ENCODE data around the gene RAB11FIP5.
"Not testable (repeated sequence)": the region's sequence is repeated elsewhere in the genome, so short reads cannot be mapped to it uniquely, and the experiment has no call there.

RAB11FIP5 gene, protein sequence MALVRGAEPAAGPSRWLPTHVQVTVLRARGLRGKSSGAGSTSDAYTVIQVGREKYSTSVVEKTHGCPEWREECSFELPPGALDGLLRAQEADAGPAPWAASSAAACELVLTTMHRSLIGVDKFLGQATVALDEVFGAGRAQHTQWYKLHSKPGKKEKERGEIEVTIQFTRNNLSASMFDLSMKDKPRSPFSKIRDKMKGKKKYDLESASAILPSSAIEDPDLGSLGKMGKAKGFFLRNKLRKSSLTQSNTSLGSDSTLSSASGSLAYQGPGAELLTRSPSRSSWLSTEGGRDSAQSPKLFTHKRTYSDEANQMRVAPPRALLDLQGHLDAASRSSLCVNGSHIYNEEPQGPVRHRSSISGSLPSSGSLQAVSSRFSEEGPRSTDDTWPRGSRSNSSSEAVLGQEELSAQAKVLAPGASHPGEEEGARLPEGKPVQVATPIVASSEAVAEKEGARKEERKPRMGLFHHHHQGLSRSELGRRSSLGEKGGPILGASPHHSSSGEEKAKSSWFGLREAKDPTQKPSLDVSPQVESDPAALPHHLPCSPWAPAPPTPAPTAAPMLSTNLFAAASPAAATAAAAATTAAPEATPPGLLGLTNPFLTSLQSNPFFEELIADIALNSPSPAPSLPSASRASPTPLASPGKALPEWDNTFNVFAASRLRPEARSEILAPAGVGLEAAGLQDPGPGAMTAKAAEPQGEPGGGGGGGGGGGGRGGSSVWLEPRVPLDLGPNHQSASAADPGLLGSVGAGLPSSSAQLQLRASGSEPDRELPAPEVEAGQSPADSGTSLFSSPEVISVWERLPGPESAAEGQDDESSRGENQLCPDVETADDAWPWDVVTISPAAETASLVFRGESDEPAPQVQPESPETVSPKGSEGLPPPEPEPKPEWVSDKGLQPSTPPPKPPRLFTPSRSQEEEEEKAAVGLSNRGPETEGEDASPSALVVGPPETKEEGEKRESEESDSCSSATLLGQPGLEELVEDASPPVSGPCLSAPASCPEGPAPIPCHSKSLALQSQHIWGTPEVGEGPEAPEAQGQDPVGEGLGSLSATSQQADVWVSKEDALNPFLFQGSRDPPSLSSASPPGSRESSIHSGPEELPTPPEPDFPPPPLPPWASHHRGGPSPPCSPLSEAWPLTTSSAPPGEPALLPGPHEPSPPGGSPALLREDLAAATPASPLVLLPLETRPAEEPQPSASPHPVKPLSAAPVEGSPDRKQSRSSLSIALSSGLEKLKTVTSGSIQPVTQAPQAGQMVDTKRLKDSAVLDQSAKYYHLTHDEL (N-terminal part only)

DNA sequence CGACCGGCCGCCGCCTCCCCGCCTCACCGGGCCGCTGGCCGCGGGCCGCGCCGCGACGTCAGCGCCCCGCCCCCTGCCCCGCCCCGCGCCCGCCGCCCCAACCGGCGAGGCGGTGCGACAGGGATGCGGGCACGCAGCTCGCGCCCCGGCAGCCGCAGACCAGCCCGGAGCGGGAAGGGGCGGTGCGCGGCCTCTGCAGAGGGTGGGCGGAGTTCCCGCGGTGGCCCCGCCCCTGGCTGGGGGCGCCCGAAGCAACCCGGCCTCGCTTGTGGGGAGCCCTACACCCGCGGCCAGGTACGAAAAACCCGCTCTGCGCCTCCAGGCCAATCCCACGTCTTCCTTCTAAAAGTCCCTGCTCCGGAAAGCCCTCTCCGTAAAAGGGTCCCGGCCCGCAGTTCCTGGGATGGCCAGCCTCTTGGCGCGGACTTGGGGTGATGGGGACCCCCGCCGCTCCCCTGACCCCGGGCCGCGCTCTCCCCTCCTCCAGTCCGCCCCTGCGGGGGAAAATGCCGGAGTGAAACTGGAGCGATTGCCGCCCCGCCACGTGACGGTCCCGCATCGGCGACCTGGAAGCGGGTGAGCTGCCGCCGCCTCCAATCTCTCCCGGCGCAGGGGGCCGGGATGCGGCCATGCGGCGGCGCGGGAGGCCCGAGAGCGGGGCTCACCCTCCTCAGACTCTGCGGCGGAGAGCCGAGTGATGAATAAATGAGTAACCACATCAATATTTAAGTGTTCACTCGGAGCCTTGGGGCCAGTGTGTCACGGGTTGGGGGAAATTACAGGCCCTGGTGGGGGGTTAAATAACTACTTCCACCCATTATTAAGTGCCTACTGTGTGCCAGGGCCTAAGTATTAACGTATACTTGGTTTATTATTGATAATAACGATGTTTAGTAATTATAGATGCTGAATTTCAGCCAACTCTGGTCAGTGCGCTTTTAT, at the start of gene RAB11FIP5:
Gene RAB11FIP5, minus strand, starts transcription at position 36 of the 942 bp plus-strand sequence. CDS start 171 bp downstream, outside the sequence.
- peak; percentile 74 for DNase-seq (ENCODE audit: low read depth)

DNA sequence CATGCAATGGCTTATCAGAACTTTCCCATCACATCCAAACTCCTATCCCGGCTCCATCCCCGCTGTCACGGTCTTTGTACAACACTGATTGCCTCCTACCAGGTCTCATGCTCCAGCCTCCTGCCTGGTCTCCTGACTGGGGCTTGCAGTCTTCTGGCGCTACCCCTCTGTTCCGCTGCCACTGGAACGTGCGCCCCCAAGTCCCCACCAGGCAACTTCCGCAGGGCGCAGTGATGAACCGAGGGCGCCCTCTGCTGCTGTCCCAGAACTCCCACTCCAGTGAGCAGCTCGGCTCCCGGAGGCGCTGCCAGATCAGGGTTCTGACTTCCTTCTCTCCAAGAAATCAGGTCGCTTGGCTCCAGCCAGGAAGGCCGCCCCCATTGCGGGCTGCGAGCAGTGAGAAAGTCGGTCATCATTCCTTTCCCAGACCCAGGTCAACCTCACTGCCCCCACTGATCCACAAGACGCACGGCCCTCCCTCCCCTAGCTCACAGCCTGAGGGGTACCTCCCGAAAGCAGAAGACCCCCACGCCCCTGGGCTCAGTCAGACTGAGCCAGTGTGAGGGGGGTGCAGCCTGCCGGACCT, 43.9 kb upstream of the RAB11FIP5 start:
- no peak for DNase-seq (ENCODE audit: low read depth)

DNA sequence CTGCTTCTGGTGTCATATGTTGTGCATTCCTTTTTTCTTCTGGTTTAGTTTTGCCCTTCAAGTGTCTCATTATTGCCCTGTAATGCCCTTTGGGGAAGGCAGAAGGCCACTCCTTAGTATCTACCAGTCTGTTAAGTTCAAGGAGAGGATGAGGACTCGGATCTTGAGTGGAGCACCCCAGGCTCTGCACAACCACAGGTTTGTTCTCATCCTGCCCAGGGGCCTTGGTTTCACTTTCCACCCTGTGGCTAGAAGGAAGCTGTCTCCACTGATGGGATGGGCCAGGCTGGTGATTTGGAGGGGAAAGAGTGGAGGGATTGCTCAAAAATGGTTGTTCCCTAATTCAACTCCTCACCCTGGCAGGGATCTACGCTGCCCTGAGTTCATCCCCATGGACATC, 30.2 kb upstream of the RAB11FIP5 start:
- DNase-seq (ENCODE audit: low read depth): no peak

DNA sequence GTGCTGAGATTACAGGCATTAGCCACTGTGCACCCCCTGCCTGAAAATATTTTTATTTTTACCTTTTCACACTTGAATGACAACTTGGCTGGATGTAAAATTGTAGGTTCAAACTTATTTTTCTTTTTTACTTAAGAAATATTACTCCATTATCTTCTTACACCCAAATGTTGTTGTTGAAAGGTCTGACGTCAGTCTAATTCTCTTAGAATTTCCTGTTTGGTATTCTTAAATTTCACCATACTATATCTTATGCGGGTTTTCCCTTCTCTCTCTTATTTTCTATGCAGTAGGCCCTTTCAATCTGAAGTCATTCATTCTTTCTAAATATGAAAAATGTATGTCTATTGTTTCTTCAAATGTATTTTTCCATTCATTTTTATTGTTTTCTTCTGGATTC, 29.1 kb upstream of the RAB11FIP5 start:
- DNase-seq (ENCODE audit: low read depth): no peak

DNA sequence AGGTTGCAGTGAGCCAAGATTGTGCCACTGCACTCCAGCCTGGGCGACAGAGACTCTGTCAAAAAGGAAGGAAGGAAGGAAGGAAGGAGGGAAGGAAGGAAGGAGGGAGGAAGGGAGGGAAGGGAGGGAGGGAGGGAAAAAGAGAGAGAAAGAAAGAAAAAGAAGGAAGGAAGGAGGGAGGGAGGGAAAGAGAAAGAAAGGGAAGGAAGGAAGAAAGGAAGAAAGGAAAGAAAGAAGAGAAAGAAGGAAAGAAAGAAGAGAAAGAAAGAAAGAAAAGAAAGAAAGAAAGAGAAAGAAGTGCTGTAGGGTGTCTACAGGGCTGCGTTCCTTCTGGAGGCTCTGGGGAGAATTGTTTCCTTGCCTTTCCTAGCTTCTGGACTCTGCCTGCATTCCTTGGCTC, 22.5 kb upstream of the RAB11FIP5 start:
- DNase-seq (ENCODE audit: low read depth): no peak

DNA sequence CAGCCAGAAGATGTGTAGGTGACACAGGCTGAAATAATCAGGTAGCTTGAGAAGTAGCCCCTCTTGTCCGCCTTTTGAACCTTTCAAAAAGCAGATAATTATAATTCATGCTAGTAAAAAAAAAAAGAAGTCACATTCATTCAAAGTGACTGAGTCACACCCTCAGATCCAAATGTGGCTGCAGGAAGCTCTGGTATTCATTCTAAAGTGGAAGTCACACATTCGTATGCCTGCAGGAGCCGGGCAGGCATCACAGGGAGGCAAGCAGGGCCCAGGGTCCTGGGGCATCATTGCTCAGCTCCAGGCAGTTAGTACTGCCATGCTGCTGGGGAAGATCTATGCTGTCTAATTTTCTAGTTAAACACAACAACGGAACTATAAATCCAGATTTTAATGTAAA, 21.7 kb upstream of the RAB11FIP5 start:
- DNase-seq (ENCODE audit: low read depth): no peak

DNA sequence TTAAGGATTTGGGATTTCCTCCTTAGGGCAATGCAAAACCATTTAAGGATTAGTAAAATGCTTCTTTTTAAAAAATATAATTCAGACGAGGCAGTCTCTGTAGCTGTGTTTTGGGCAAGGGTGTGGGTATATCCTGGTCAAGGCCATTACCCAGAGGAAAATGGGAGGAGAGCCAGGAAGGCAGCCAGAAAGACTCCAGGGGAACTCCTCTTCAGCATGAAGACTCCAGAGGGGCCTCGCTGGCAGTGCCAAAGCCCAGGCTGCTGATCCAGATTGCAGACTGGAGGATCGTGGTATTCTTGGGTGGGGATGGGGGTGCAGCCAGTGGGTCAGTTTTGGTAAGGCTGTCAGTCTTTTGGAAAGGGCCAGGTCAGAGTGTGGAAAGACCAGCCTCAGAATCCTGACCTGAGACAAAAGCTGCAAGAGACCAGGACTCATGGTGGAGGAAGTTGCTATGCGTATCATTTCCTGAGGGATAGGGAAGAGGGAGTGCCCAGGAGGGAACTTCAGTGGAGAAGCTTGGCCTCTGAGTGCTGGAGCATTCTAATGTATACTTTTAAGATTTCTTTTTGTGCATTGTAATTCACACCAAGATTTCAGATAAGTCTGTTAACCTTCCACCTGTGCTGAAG, 20.9 kb upstream of the RAB11FIP5 start:
- DNase-seq (ENCODE audit: low read depth): no peak

DNA sequence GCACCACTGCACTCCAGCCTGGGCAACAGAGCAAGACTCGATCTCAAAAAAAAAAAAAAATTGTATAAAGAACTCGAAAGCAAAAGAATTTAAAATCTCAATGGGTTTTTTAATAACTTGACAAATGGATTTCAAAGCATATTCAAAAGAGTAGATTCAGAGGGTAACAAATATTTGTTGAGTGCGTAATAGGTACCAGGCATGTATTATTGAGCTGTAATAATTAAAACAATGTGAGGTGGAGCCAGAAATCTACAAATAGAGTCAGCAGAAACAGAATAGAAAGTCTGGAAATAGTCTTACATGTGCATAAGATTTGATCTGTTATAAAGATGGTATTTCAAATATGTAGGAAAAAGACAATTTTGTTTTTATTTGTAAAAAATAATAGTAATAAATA, 19.1 kb upstream of the RAB11FIP5 start:
- no peak for DNase-seq (ENCODE audit: low read depth)

DNA sequence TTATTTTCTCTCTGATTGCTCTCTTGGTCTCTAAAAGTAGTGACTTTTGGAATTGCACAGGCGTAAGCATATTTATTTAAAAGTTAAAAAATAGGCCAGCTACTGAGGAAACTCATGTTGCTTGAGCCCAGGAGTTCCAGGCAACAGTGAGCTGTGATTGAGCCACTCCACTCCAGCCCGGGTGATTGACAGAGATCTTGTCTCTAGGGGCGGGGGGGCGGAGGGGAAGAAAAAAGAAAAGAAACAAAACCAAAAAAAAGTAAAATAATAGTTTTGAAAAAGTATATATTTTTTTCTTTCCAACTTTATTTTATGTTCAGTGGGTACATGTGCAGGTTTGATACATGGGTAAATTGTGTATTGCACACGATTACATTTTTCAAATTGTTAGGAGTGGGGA, 18.0 kb upstream of the RAB11FIP5 start:
- DNase-seq (ENCODE audit: low read depth): no peak

DNA sequence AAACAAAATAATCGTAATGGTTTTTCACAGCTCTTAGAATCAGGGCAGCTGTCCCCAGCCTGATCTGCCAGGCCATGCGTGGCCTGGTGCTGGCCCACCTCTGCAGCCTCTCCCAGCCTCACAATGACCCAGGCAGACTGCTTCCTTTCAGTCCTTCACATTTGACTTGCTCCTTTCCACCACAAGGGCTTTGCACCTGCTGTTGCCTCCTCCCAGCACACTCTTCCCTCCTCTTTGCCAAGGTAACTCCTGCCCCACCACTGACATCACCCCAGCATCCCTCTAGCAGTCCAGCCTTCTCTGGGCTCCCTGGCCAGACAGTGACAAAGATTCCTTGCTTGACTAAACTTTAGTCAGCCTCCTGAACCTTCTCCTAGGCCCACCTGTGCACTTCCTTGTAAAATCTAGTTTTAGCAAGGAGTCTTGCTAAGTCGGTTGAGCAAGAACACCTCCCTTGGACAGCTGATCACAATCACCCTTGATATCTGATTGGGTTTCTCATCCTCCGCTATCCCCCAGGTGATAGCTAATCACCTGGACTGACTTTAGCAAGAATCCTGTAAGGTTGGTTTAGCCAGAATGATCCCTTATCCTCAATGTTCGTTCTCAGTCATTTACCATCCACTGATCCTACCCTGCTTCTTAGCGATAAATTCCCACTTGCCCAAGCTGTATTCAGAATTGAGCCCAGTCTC, 16.2 kb upstream of the RAB11FIP5 start:
- DNase-seq (ENCODE audit: low read depth): no peak

DNA sequence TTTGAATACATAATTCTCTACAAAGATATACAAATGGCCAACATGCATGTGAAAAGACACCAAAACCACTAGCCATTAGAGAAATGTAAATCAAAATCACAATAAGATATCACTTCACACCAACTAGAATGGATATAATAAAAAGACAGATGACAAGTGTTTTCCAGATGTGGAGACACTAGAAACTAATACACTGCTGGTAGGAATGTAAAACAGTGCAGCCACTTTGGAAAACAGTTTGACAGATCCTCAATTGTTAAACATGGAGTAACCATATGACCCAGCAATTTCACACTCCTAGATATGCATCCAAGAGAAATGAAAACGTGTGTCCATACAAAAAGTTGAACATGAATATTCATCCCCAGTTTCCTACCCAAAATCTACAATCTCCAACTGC, 9.8 kb upstream of the RAB11FIP5 start:
- no peak for DNase-seq (ENCODE audit: low read depth)

DNA sequence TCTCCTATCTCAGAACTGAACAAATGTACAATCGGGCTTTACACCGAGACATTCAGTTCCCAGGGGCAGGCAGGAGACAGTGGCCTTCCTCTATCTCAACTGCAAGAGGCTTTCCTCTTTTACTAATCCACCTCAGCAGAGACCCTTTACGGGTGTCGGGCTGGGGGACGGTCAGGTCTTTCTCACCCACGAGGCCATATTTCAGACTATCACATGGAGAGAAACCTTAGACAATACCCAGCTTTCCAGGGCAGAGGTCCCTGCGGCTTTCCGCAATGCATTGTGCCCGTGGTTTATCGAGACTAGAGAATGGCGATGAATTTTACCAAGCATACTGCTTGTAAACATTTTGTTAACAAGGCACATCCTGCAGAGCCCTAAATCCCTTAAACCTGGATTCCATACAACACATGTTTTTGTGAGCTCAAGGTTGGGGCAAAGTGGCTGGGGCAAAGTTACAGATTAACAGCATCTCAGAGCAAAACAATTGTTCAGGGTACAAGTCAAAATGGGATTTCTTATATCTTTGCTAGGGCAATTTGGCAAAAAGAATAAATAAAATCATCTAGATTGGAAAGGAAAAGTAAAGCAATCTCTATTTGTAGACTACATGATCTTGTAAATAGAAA, 7.0 kb upstream of the RAB11FIP5 start:
- DNase-seq (ENCODE audit: low read depth): not testable (repeated sequence)

DNA sequence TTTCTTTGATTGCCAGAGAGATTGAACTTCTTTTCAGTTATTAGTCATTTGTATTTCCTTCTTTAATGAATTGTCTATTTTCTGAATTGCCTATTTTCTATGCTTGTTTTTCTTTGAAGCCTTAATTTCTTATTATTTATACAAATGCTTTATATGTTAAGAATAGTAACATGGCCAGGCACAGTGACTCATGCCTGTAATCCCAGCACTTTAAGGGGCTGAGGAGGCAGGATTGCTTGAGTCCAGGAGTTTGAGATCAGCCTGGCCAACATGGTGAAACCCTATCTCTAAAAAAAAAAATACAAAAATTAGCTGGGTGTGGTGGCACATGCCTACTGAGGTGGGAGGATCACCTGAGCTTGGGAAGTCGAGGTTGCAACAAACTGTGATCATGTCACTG, 4.7 kb upstream of the RAB11FIP5 start:
- no peak for DNase-seq (ENCODE audit: low read depth)

DNA sequence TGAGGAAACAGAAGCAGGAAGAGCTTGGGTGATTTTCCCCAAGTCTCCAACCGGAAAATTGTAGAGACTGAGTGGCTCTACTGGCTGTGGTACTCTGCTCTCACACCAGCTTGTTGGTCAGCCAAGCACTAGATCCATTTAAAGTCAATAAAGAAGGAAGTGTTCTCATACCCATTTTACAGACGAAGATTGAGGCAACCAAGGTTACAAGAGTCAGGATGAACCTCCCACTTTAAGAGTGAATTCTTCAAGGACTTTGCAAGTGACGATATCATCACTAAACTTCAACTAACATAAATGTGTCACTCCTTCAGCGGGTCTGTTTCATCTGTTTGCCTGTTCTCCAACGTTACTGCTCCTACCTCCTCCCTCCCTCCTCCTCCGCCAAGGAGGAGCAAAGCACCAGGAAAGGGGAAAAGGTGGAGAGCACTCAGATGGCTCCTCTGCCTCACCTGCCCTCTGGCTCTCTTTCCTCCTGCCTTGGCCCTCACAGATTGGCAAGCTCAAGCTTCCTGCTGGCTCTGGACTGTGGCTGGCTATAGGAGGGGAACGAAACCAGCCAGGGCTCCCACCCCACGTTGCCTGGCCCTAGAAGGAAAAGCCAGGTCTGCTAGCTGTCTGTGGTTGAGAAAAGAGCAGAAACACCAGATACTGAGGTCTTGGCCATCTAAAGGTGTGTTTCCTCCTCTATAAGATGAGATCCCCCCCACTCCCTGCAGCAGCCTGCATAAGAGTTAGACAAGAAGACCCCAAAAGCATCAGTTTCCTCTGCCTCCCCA, 3.6 kb upstream of the RAB11FIP5 start:
- no peak for DNase-seq (ENCODE audit: low read depth)

DNA sequence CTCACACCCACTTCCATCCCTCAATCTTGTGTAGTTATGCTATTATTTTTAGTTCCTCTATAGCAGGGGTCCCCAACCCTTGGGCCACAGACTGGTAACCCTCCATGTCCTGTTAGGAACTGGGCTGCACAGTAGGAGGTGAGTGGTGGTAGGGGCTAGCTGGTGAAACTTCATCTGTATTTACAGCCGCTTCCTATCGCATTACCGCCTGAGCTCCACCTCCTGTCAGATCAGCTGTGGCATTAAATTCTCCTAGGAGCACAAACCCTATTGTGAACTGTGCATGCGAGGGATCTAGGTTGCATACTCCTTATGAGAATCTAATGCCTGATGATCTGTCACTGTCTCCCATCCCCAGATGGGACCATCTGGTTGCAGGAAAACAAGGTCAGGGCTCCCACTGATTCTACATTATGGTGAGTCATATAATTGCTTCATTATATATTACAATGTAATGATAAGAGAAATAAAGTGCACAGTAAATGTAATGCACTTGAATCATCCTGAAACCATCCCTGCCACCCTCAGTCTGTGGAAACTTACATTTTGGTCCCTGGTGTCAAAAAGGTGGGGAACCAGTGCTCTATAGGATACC, 1.6 kb upstream of the RAB11FIP5 start:
- DNase-seq (ENCODE audit: low read depth): no peak

DNA sequence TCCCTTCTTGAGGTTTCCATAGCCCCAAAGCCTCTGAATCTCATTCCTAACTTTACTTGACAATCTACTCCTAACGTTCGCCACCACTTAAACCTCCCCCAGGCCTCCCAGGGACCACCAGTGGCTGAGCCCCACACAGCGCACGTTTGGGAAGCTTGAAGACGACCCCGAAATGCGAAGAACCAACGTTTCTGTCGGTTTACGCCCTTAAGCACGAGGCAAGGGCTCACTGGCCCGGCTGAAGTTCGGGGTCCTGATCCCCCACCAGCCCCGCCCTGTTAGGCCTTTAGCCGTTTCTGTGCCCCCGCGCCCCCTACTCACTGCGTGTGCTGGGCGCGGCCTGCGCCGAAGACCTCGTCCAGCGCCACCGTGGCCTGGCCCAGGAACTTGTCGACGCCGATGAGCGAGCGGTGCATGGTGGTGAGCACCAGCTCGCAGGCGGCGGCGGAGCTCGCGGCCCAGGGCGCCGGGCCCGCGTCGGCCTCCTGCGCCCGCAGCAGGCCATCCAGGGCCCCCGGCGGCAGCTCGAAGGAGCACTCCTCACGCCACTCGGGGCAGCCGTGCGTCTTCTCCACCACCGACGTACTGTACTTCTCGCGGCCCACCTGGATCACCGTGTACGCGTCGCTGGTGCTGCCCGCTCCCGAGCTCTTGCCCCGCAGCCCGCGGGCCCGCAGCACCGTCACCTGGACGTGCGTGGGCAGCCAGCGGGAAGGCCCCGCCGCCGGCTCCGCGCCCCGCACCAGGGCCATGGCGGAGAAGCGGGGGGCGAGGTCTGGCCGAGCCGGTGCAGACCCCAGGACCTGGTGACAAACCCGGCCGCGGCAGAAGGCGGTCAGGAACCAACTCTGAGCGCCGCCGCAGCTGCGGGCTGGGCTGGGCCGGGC, 479 bp downstream of the RAB11FIP5 start:
- peak; percentile 6 for DNase-seq (ENCODE audit: low read depth)

All from stimulated activated CD4-positive, alpha-beta T cell treated with anti-CD3 and anti-CD28 coated beads, Interleukin-2, amount 100 ng/mL, for 4 hours (primary cell).